Hematopoietic multipotent progenitor cell treated with erythropoietin and hydrocortisone succinate and interleukin-3 and kit ligand, for 4 days (in vitro differentiated cells): Measurements from ENCODE around the gene RBM42.
"Not testable (repeated sequence)": the region's sequence is repeated elsewhere in the genome, so short reads cannot be mapped to it uniquely, and the experiment has no call there.

Experiments used
- DNase-seq: peaks from one replicate; pipeline ENCODE4 v3.0.0-alpha.2; 2015

The RBM42 gene

GRCh38 chr19:35622750-35623149 is 6.1 kb upstream of the RBM42 start:
- no peak for DNase-seq

GRCh38 chr19:35623327-35624010 is 5.4 kb upstream of the RBM42 start:
- DNase-seq = no peak

- DNase-seq = no peak
Observed at GRCh38 chr19:35628264-35628564, 622 bp upstream of the RBM42 start.

- no peak for DNase-seq
Observed at GRCh38 chr19:35629332-35629633, 447 bp downstream of the RBM42 start.

- no peak for DNase-seq
Observed at GRCh38 chr19:35633727-35634440, 5.0 kb downstream of the RBM42 start.

GRCh38 chr19:35636651-35637050 is 7.8 kb downstream of the RBM42 start:
- DNase-seq = no peak

GRCh38 chr19:35637165-35637564 is 8.3 kb downstream of the RBM42 start:
- no peak for DNase-seq

GRCh38 chr19:35639321-35639639 is 10.4 kb downstream of the RBM42 start:
- DNase-seq = no peak

- no peak for DNase-seq
Observed at GRCh38 chr19:35639863-35640262, 11.0 kb downstream of the RBM42 start.

GRCh38 chr19:35641515-35642151 is 12.8 kb downstream of the RBM42 start, which contains the start of gene ETV2:
Gene ETV2, plus strand, starts transcription at chr19:35641745. Its CDS starts 716 bp downstream, at chr19:35642461.
- peak; percentile 82 for DNase-seq

GRCh38 chr19:35642312-35642711 is 13.5 kb downstream of the RBM42 start:
- DNase-seq = no peak

GRCh38 chr19:35642798-35643254 is 14.0 kb downstream of the RBM42 start:
- no peak for DNase-seq

GRCh38 chr19:35643255-35644205 is 14.7 kb downstream of the RBM42 start:
- peak; percentile 92 for DNase-seq

- peak; percentile 99 for DNase-seq
Observed at GRCh38 chr19:35644206-35644986, 15.6 kb downstream of the RBM42 start.

GRCh38 chr19:35644987-35645679 is 16.3 kb downstream of the RBM42 start:
- peak; percentile 92 for DNase-seq

GRCh38 chr19:35645680-35646511 is 17.1 kb downstream of the RBM42 start:
- no peak for DNase-seq

GRCh38 chr19:35648017-35648961 is 19.5 kb downstream of the RBM42 start, which contains the start of gene COX6B1:
Gene COX6B1, plus strand, starts transcription at chr19:35648323. Its CDS starts 2,921 bp downstream, at chr19:35651244.
- peak; percentile 100 for DNase-seq

GRCh38 chr19:35650581-35650980 is 21.7 kb downstream of the RBM42 start:
- DNase-seq = peak; percentile 58

GRCh38 chr19:35654828-35655227 is 26.0 kb downstream of the RBM42 start:
- DNase-seq = not testable (repeated sequence)
